GM12873 (cell line): ENCODE results near the gene CACUL1.

Experiments
- TF ChIP-seq, protein P1 (sequence below): IDR thresholded peaks from 2 replicates; pipeline ENCODE4 v1.5.1; 2012; ENCODE audit warnings: low read depth, mild to moderate bottlenecking, moderate library complexity, low read length, control low read depth; ENCODE audit not compliant: insufficient read depth; ENCODE audit errors: missing control alignments

Gene CACUL1

DNA sequence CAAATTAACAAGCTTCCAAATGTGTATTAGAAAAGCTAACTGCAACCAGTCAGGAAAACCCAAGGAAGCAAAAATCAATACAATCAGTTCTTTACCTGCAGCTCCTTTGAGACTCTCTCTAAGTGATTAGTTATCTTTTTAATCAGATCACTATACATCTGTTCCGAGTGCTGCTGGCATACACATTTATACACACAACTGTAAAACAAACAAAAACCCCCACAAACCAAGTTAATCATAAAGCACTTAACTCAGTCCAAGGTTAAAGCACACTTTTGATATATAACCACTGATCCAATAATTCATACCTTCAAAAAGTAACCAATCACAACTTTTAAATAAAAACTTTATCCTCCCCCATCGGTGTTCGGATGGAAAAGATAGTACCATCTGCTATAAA, 25.6 kb downstream of the CACUL1 start:
- TF ChIP-seq, protein P1, sequence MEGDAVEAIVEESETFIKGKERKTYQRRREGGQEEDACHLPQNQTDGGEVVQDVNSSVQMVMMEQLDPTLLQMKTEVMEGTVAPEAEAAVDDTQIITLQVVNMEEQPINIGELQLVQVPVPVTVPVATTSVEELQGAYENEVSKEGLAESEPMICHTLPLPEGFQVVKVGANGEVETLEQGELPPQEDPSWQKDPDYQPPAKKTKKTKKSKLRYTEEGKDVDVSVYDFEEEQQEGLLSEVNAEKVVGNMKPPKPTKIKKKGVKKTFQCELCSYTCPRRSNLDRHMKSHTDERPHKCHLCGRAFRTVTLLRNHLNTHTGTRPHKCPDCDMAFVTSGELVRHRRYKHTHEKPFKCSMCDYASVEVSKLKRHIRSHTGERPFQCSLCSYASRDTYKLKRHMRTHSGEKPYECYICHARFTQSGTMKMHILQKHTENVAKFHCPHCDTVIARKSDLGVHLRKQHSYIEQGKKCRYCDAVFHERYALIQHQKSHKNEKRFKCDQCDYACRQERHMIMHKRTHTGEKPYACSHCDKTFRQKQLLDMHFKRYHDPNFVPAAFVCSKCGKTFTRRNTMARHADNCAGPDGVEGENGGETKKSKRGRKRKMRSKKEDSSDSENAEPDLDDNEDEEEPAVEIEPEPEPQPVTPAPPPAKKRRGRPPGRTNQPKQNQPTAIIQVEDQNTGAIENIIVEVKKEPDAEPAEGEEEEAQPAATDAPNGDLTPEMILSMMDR: no peak

DNA sequence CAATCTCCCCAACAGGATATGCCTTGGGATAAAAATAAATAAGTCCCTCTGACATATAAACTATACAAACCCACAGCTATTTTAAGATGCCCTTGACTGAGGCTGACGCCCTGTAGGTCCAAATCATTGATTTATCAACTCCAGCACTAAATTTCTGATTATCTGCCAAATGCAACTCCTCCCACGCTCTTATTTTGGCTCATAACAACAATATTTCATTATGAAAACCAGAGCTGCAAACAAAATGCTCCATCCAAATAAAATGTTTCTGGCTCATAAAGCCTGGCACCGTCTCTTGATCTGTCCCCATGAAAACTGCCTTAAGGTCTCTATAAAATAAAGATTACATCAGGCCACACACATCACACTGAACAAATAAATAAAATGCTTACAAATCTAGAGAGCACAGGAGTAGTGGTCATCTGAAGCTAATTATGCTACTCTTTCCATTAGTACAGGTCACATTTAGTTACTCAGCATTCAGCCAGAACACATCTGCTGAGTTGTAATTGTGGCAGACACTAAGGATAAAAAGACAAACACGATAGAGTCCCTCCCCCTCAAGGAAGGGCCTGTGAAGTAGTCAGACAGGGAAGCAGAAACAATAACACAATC, 28.8 kb downstream of the CACUL1 start:
- TF ChIP-seq, protein P1: no peak

DNA sequence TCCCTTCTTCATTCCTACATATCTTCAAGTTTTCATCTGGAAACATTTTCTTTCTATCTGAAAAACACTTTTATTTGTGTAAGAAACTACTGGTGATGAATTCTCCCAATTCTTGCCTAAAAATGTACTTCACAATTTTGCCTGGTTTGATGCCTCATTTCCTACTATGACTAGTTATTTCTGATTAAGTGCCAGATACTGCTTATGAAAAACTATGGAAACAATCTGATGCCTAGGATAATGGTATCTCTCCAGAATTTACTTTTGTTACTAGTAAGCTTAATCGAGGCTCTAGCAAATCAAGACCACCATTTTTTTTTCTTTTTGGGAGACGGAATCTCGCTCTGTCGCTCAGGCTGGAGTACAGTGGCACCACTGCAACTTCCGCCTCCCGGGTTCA, 31.3 kb downstream of the CACUL1 start:
- TF ChIP-seq, protein P1: no peak

DNA sequence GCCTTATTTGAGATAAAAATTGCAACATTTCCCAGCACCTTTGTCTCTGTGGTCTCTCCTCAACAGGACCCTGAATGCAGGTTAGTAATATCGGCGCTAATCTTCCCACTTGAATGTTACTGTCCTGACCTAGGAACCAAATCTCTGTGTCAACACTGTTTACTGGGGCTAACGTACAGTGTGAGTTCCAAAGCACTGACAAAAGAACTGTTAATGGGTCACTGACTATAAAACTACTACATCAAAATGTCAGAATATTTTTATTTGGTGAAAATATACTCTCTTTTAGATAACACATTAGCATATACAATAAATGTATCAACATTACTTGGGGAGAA, 33.3 kb downstream of the CACUL1 start:
- TF ChIP-seq, protein P1: no peak

DNA sequence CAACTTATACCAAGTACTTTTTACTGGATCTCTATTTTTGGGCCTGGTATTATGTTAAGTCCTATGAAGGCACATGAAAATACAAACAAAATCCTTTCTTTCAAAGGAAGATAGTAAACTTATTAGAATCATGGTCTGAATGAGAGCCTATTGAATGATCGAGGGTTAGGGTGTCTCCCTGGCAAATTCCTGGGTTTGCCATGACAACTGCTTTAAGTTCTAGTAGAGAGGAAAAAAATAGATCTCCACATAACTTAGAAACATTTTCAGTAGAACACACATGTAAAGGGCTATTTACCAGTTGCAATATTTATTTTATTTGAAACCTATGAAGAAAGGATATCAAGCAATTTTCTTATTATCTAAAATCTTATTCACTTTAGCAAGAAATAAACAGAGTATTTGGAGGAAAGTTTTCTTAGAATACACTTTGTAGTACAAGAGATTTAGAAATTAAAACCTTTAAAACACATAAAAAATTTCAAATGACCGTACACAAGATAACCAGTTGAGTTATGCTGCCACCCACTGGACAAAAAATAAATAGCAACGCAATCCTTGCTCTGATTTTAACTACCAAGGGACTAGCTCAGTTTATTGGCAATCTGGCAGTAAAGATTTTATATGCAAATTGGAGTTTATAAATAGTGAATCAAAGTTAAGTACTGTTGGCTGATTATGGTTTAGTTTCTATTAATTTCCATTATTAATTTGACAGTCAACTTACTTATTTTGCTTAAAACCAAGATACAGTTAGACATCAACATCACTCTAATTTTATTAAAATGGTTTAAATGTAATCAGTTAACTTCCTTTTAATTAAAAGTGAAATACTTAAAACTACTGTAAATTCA, 33.9 kb downstream of the CACUL1 start:
- TF ChIP-seq, protein P1: peak; percentile 65

DNA sequence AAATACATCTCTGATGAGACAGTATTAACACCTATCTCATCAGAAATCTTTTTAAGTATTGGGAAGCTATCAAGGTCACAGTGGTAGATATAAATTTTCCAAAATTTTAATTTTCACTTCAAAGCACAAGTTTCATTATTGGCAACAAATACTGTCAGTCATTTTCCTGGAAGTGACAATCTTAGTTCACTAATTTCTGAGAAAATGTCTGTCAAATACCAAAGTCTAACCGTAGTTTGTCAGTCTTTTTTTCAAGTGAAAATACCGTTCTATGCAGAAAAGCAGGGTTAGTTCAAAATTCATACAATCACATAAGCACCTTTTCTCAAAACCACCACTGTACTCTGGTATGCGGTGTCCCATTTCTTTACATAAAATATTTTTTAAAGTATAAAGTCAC, 40.4 kb downstream of the CACUL1 start:
- TF ChIP-seq, protein P1: no peak

DNA sequence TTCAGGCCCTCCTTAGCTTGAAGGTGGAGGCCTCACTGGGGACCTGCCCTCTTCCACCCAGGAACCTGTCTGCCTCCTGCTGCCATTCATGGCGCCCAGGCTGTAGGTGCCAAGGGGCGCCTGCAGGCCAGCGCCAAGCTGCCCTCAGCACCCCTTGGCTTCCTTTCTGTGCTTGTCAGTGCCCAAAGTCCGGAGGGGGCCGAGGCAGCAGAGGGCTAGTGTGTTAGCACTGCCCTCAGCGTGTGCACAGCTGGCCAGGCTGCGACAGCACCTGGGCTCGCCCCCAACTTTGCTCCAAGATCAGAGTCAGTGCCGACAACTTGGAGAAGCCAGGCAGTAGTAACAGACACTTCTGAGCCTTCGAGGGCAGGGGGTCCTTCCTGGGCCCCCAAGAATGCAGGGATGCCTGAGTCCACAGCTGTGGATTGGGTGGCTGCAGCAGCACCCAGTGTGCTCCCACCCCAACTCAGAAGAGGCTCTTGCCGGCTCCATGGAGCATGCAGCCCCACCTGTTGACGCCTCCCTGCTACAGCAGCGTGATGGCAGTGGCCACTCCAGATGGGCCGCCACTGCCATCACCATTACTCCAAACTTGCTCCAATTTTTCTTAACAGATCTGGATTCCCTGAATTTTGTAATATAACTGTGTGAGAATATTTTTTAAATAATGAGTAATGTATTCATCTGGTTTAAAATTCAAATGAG, 41.7 kb downstream of the CACUL1 start:
- TF ChIP-seq, protein P1: peak; percentile 22
